Activated naive CD8-positive, alpha-beta T cell treated with anti-CD3 and anti-CD28 coated beads, Interleukin-2, amount 10 ng/mL, durations not matched to agents 7 days and 5 days (primary cell): Measurements from ENCODE around the gene GIMAP2. TPM values are rescaled to one million over a fixed set of nuclear protein-coding genes. Genes with fewer than 3 reads are reported as not detected.

Experiments
- ATAC-seq: fragments of 150-1000 bp; cut with Tn5 transposase; one replicate; pipeline ENCODE4 v1.10.0; 2021; ENCODE audit warnings: low read depth, moderate library complexity
- POLR2A ChIA-PET: fragments of 350-600 bp; sonication (Branson Sonifier 250); formaldehyde crosslinking; loops from one replicate; lab custom pipeline; 2021; ENCODE audit warnings: antibody characterized with exemption; lab: Charles Lee
- DNase-seq: peaks from one replicate; pipeline ENCODE4 v3.0.0; 2021
- H3K27ac Mint-ChIP-seq: one replicate; pipeline ENCODE4 v1.8.0; 2022; ENCODE audit warnings: mild to moderate bottlenecking, mixed read lengths
- H3K27me3 Mint-ChIP-seq: one replicate; pipeline ENCODE4 v1.8.0; 2022; ENCODE audit warnings: mild to moderate bottlenecking, moderate library complexity, mixed read lengths
- H3K36me3 Mint-ChIP-seq: one replicate; pipeline ENCODE4 v1.8.0; 2021; ENCODE audit warnings: mild to moderate bottlenecking, mixed read lengths
- H3K4me1 Mint-ChIP-seq: one replicate; pipeline ENCODE4 v1.8.0; 2021; ENCODE audit warnings: mixed read lengths
- H3K4me3 Mint-ChIP-seq: one replicate; pipeline ENCODE4 v1.8.0; 2022; ENCODE audit warnings: mild to moderate bottlenecking, moderate library complexity, mixed read lengths
- H3K9me3 Mint-ChIP-seq: one replicate; pipeline ENCODE4 v1.8.0; 2021; ENCODE audit warnings: mixed read lengths
- total RNA-seq, 2 experiments: library from RNA; stranded (reverse); gene quantifications; one replicate each; pipeline ENCODE4 v1.2.3, GENCODE V29; 2021

Gene GIMAP2
- total RNA-seq, 2 experiments from 2014 or later = 139 to 140 TPM

GRCh38 chr7:150737265-150738055, 52.0 kb downstream of the GIMAP2 start, which contains the start of gene GIMAP5:
GIMAP5 (plus strand) TSS chr7:150737418; CDS start chr7:150740885, 3,467 bp downstream.
- H3K4me3 Mint-ChIP-seq = peak within 1 kb of the TSS; percentile 98
- peak; percentile 77 for ATAC-seq
- H3K27me3 Mint-ChIP-seq = no peaks in the 10 kb centered on the region
- POLR2A ChIA-PET = interaction anchor here (0.6 to 5.5 kb wide), 19 partner anchors 9 to 566 kb away, joined by 3 to 35 read pairs (median 8); partner anchors contain the start of genes GIMAP1, GIMAP2, GIMAP4 and GIMAP6
- H3K27ac Mint-ChIP-seq = peak within 1 kb of the TSS; percentile 98
- peaks cover 72% of the 10 kb centered on the region for H3K4me1 Mint-ChIP-seq
- peak; percentile 67 for DNase-seq
- peaks cover 42% of the 10 kb centered on the region for H3K36me3 Mint-ChIP-seq
- H3K9me3 Mint-ChIP-seq = no peaks in the 10 kb centered on the region

GRCh38 chr7:150738092-150738491, 52.6 kb downstream of the GIMAP2 start:
- ATAC-seq (no peak), DNase-seq (no peak)
- Mint-ChIP-seq H3K4me1 (peaks cover 71% of the 10 kb centered on the region), H3K27ac (peak overlapping the region; percentile 98), H3K9me3 (no peaks in the 10 kb centered on the region), H3K27me3 (no peaks in the 10 kb centered on the region), H3K36me3 (peaks cover 48% of the 10 kb centered on the region), H3K4me3 (peak overlapping the region; percentile 98)
- POLR2A ChIA-PET = interaction anchor here (0.6 to 5.5 kb wide), 20 partner anchors 8 to 902 kb away, joined by 3 to 35 read pairs (median 8); partner anchors contain the start of genes GIMAP1, GIMAP2, GIMAP4 and GIMAP6

GRCh38 chr7:150738591-150739001, 53.1 kb downstream of the GIMAP2 start:
- POLR2A ChIA-PET = interaction anchor here (0.6 to 5.5 kb wide), 18 partner anchors 8 to 903 kb away, joined by 3 to 35 read pairs (median 8); partner anchors contain the start of genes GIMAP1, GIMAP2, GIMAP4 and GIMAP6
- Mint-ChIP-seq H3K27ac (peak overlapping the region; percentile 98), H3K4me3 (peak overlapping the region; percentile 98), H3K4me1 (peaks cover 71% of the 10 kb centered on the region), H3K36me3 (peaks cover 53% of the 10 kb centered on the region), H3K9me3 (no peaks in the 10 kb centered on the region), H3K27me3 (no peaks in the 10 kb centered on the region)
- ATAC-seq = no peak
- DNase-seq = no peak

- POLR2A ChIA-PET = interaction anchor here (0.9 to 5.5 kb wide), 14 partner anchors 9 to 290 kb away, joined by 3 to 35 read pairs (median 9); partner anchors contain the start of genes GIMAP1, GIMAP2, GIMAP6 and GIMAP8
- peaks cover 56% of the 10 kb centered on the region for H3K36me3 Mint-ChIP-seq
- no peaks in the 10 kb centered on the region for H3K9me3 Mint-ChIP-seq
- no peaks in the 10 kb centered on the region for H3K27me3 Mint-ChIP-seq
- no peak for ATAC-seq
- H3K27ac Mint-ChIP-seq = peak overlapping the region; percentile 98
- DNase-seq = no peak
- peak overlapping the region; percentile 98 for H3K4me3 Mint-ChIP-seq
- H3K4me1 Mint-ChIP-seq = peaks cover 72% of the 10 kb centered on the region
Measured at GRCh38 chr7:150739033-150739432, 53.5 kb downstream of the GIMAP2 start.

- POLR2A ChIA-PET = interaction anchor here (2.7 to 5.5 kb wide), 4 partner anchors 23 to 290 kb away, joined by 9 to 33 read pairs (median 25); partner anchors contain the start of genes GIMAP1, GIMAP2 and GIMAP8
- no peak for DNase-seq
- H3K36me3 Mint-ChIP-seq = peaks cover 65% of the 10 kb centered on the region
- H3K4me3 Mint-ChIP-seq = peak overlapping the region; percentile 98
- H3K9me3 Mint-ChIP-seq = no peaks in the 10 kb centered on the region
- H3K27ac Mint-ChIP-seq = peak overlapping the region; percentile 80
- H3K4me1 Mint-ChIP-seq = peaks cover 70% of the 10 kb centered on the region
- H3K27me3 Mint-ChIP-seq = no peaks in the 10 kb centered on the region
- no peak for ATAC-seq
Measured at GRCh38 chr7:150740053-150740452, 54.5 kb downstream of the GIMAP2 start.

GRCh38 chr7:150742286-150742968, 56.9 kb downstream of the GIMAP2 start:
- H3K36me3 Mint-ChIP-seq = peaks cover 81% of the 10 kb centered on the region
- POLR2A ChIA-PET = interaction anchor here (0.9 to 4.5 kb wide), 9 partner anchors 10 to 292 kb away, joined by 3 to 38 read pairs (median 13); partner anchors contain the start of genes GIMAP1, GIMAP2, GIMAP4 and GIMAP7
- peaks cover 67% of the 10 kb centered on the region for H3K4me1 Mint-ChIP-seq
- DNase-seq (no peak), ATAC-seq (no peak)
- no peaks in the 10 kb centered on the region for H3K27me3 Mint-ChIP-seq
- peak overlapping the region; percentile 80 for H3K27ac Mint-ChIP-seq
- H3K4me3 Mint-ChIP-seq = peak overlapping the region; percentile 98
- H3K9me3 Mint-ChIP-seq = no peaks in the 10 kb centered on the region

Other genes starting within 250 kb of the GIMAP2 start
- 10 to 100 TPM; 29.2 to 31.0 TPM for gene GIMAP8, start 235.1 kb upstream of the GIMAP2 start, total RNA-seq
- gene GIMAP7, start 170.8 kb upstream of the GIMAP2 start, total RNA-seq = 100 to 1,000 TPM; 203 to 212 TPM
- 100 to 1,000 TPM; 285 to 288 TPM for gene GIMAP4, start 118.3 kb upstream of the GIMAP2 start, total RNA-seq
- 100 to 1,000 TPM; 124 to 130 TPM for gene GIMAP6, start 53.3 kb upstream of the GIMAP2 start, total RNA-seq
- gene GIMAP1, start 30.9 kb downstream of the GIMAP2 start, total RNA-seq = 10 to 100 TPM; 42.1 to 43.0 TPM
- 100 to 1,000 TPM; 112 to 123 TPM for gene GIMAP5, start 51.7 kb downstream of the GIMAP2 start, total RNA-seq
- under 1 TPM; 0.61 to 0.82 TPM for gene TMEM176B, start 114.7 kb downstream of the GIMAP2 start, total RNA-seq
- under 1 TPM in 1 of 2 experiments, not detected in 1; 0.54 TPM for gene TMEM176A, start 115.1 kb downstream of the GIMAP2 start, total RNA-seq
- not detected for gene AOC1, start 166.8 kb downstream of the GIMAP2 start, total RNA-seq